ENCODE results near the gene LRMDA.
"Not testable (repeated sequence)": the region's sequence is repeated elsewhere in the genome, so short reads cannot be mapped to it uniquely, and the experiment has no call there.

The LRMDA gene

DNA sequence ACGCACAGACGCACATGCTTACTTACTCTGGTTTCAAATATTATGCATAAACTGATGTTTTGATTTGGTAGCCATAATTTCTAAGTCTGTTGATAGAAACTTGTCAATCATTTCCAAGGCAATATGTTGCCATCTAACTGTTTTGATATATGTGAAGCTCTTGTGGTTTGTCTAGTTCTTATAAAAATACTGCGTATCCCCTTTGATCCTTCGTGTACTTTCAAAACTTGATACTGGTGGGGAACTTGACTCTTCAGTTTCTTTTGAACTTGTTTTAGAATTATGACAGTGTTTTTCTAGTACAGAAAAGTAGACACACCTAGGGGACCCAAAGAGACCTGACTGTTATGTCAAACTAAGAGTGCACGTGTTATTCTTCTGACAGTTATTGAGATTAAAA is 708.0 kb downstream of the LRMDA start:
- Histone ChIP-seq H3K79me2 (ENCODE audit: insufficient read depth, low read length) (no peaks in the 10 kb centered on the region), H2AFZ (ENCODE audit: low read depth, low read length, severe bottlenecking) (no peak overlapping the region), H3K36me3 (ENCODE audit: low read length) (no peaks in the 10 kb centered on the region), H4K20me1 (ENCODE audit: low read depth, low read length) (no peaks in the 10 kb centered on the region), H3K9me3 (ENCODE audit: insufficient read depth, low read length) (0 out of 2 replicates have a peak, but pooled peaks cover 4% of the 10 kb centered on the region), H3K9me2 (replicated peaks; ENCODE audit: insufficient read depth, low read length) (no peaks in the 10 kb centered on the region), H3K27me3 (ENCODE audit: low read length) (no peaks in the 10 kb centered on the region), H3F3A (ENCODE audit: insufficient read depth) (no peaks in the 10 kb centered on the region), H3K4me2 (ENCODE audit: low read depth, low read length, poor library complexity, severe bottlenecking) (no peak overlapping the region), H3K27ac (ENCODE audit: low read depth, low read length) (no peak overlapping the region), H3K9ac (ENCODE audit: low read length) (no peak overlapping the region), H3K4me3 (ENCODE audit: insufficient read depth, low read length, poor library complexity, severe bottlenecking) (no peak overlapping the region)
- TF ChIP-seq, protein P1, sequence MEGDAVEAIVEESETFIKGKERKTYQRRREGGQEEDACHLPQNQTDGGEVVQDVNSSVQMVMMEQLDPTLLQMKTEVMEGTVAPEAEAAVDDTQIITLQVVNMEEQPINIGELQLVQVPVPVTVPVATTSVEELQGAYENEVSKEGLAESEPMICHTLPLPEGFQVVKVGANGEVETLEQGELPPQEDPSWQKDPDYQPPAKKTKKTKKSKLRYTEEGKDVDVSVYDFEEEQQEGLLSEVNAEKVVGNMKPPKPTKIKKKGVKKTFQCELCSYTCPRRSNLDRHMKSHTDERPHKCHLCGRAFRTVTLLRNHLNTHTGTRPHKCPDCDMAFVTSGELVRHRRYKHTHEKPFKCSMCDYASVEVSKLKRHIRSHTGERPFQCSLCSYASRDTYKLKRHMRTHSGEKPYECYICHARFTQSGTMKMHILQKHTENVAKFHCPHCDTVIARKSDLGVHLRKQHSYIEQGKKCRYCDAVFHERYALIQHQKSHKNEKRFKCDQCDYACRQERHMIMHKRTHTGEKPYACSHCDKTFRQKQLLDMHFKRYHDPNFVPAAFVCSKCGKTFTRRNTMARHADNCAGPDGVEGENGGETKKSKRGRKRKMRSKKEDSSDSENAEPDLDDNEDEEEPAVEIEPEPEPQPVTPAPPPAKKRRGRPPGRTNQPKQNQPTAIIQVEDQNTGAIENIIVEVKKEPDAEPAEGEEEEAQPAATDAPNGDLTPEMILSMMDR (IDR thresholded peaks at IDR 0.05; ENCODE audit: insufficient read depth, low read length, poor library complexity, severe bottlenecking), result no peak
- TF ChIP-seq EZH2phosphoT487 (conservative IDR thresholded peaks at IDR 0.05; ENCODE audit: low read length), result no peak

DNA sequence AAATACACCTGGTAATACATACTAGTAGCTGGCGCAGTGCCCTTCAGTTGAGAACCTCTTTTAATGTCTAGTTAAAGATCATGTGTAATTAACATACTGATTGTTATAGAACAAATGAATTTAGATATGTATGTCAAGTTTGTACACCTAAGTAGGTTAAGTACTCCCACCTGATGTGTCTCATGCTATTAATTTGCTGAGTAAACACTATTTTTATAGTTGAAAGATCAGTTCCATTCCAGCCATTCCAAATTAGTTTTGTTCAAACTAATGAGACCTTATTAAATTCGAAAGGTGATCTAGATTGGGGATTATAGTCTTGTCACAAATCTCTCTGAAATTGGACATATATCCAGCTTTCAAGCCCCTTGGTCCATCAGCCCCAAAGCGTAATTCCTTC is 710.0 kb downstream of the LRMDA start:
- H3K27me3 ChIP-seq (ENCODE audit: low read length), result no peaks in the 10 kb centered on the region
- H3K4me2 ChIP-seq (ENCODE audit: low read depth, low read length, poor library complexity, severe bottlenecking), result no peak overlapping the region
- no peak overlapping the region for H2AFZ ChIP-seq (ENCODE audit: low read depth, low read length, severe bottlenecking)
- no peak overlapping the region for H3K27ac ChIP-seq (ENCODE audit: low read depth, low read length)
- no peaks in the 10 kb centered on the region for H3F3A ChIP-seq (ENCODE audit: insufficient read depth)
- H3K9ac ChIP-seq (ENCODE audit: low read length), result no peak overlapping the region
- H3K79me2 ChIP-seq (ENCODE audit: insufficient read depth, low read length), result no peaks in the 10 kb centered on the region
- 0 out of 2 replicates have a peak, but pooled peaks cover 4% of the 10 kb centered on the region for H3K9me3 ChIP-seq (ENCODE audit: insufficient read depth, low read length)
- H3K36me3 ChIP-seq (ENCODE audit: low read length), result no peaks in the 10 kb centered on the region
- H3K9me2 ChIP-seq (replicated peaks; ENCODE audit: insufficient read depth, low read length), result no peaks in the 10 kb centered on the region
- TF ChIP-seq, protein P1 (IDR thresholded peaks at IDR 0.05; ENCODE audit: insufficient read depth, low read length, poor library complexity, severe bottlenecking), result no peak
- no peak for TF ChIP-seq EZH2phosphoT487 (conservative IDR thresholded peaks at IDR 0.05; ENCODE audit: low read length)
- no peak overlapping the region for H3K4me3 ChIP-seq (ENCODE audit: insufficient read depth, low read length, poor library complexity, severe bottlenecking)
- no peaks in the 10 kb centered on the region for H4K20me1 ChIP-seq (ENCODE audit: low read depth, low read length)

DNA sequence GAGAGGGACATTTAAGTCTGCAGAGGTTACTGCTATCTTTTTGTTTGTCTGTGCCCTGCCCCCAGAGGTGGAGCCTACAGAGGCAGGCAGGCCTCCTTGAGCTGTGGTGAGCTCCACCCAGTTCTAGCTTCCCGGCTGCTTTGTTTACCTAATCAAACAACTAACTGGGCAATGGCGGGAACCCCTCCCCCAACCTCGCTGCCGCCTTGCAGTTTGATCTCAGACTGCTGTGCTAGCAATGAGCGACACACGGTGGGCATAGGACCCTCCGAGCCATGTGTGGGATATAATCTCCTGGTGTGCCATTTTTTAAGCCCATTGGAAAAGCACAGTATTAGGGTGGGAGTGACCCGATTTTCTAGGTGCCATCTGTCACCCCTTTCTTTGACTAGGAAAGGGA is 716.8 kb downstream of the LRMDA start:
- H3K36me3 ChIP-seq (ENCODE audit: low read length); H4K20me1 ChIP-seq (ENCODE audit: low read depth, low read length); H2AFZ ChIP-seq (ENCODE audit: low read depth, low read length, severe bottlenecking); H3K9me3 ChIP-seq (ENCODE audit: insufficient read depth, low read length); H3F3A ChIP-seq (ENCODE audit: insufficient read depth); H3K9me2 ChIP-seq (replicated peaks; ENCODE audit: insufficient read depth, low read length); H3K27me3 ChIP-seq (ENCODE audit: low read length); H3K4me3 ChIP-seq (ENCODE audit: insufficient read depth, low read length, poor library complexity, severe bottlenecking); H3K9ac ChIP-seq (ENCODE audit: low read length); H3K4me2 ChIP-seq (ENCODE audit: low read depth, low read length, poor library complexity, severe bottlenecking); H3K27ac ChIP-seq (ENCODE audit: low read depth, low read length); H3K79me2 ChIP-seq (ENCODE audit: insufficient read depth, low read length): not testable (repeated sequence)

DNA sequence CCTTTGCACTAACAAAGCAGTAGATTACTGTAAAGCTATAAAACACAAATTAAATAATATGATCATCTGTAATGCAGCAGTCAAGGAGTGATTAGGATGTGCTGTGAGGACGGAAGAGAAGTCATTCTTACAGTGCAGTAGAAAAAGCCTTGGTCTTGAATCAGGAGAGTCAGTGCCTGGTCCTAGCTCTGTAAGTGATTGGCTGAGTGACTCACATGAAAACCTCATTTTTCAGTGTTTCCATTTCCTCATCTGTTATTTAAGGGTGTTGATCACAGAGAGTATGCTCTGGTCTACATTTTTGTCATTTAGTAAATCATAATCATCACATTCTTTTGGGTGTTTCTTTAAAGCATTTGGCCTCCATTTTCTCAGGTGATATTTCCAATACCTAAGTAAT is 717.8 kb downstream of the LRMDA start:
- no peak overlapping the region for H3K9ac ChIP-seq (ENCODE audit: low read length)
- no peak overlapping the region for H3K4me2 ChIP-seq (ENCODE audit: low read depth, low read length, poor library complexity, severe bottlenecking)
- H2AFZ ChIP-seq (ENCODE audit: low read depth, low read length, severe bottlenecking), result no peak overlapping the region
- no peak overlapping the region for H3K27ac ChIP-seq (ENCODE audit: low read depth, low read length)
- TF ChIP-seq EZH2phosphoT487 (conservative IDR thresholded peaks at IDR 0.05; ENCODE audit: low read length), result no peak
- TF ChIP-seq, protein P1 (IDR thresholded peaks at IDR 0.05; ENCODE audit: insufficient read depth, low read length, poor library complexity, severe bottlenecking), result no peak
- no peaks in the 10 kb centered on the region for H4K20me1 ChIP-seq (ENCODE audit: low read depth, low read length)
- no peak overlapping the region for H3K4me3 ChIP-seq (ENCODE audit: insufficient read depth, low read length, poor library complexity, severe bottlenecking)
- H3K9me2 ChIP-seq (replicated peaks; ENCODE audit: insufficient read depth, low read length), result no peaks in the 10 kb centered on the region
- H3F3A ChIP-seq (ENCODE audit: insufficient read depth), result no peaks in the 10 kb centered on the region
- H3K9me3 ChIP-seq (ENCODE audit: insufficient read depth, low read length), result no peaks in the 10 kb centered on the region
- H3K79me2 ChIP-seq (ENCODE audit: insufficient read depth, low read length), result no peaks in the 10 kb centered on the region
- no peaks in the 10 kb centered on the region for H3K36me3 ChIP-seq (ENCODE audit: low read length)
- no peaks in the 10 kb centered on the region for H3K27me3 ChIP-seq (ENCODE audit: low read length)

All from SU-DHL-6 (cell line).